ENCODE data around the gene IPPK.

IPPK gene

DNA sequence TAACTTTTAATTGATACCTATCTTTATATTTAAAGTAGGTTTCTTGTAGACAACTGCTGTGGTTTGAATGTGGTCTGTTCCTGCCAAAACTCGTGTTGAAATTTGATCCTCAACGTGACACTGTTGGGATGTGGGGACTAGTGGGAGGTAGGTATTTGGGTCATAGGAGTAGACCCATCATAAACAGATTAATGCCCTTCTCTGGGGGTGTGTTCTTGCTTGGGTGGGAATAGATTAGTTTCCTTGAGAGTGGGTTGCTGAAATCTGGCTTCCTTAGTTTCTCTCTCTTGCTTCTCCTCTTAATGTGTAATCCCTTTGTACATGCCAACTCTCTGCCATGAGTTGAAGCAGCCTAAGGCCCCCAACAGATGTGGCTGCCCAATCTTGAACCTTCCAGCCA lies 34.6 kb upstream of the IPPK start:
- Histone ChIP-seq H3K79me2 (no peaks in the 10 kb centered on the region), H3K4me1 (no peaks in the 10 kb centered on the region), H3K4me3 (ENCODE audit: low read depth, low read length) (no peak overlapping the region), H2AFZ (no peak overlapping the region), H3K4me2 (ENCODE audit: low read length) (no peak overlapping the region), H3K9ac (no peak overlapping the region), H3K27me3 (ENCODE audit: control insufficient read depth, insufficient read depth, low read length) (no peaks in the 10 kb centered on the region), H3K9me3 (ENCODE audit: control insufficient read depth, low read length) (no peaks in the 10 kb centered on the region), H3K27ac (no peak overlapping the region), H3K36me3 (ENCODE audit: control insufficient read depth, insufficient read depth, low read length) (no peaks in the 10 kb centered on the region)
- TF ChIP-seq, protein P1, sequence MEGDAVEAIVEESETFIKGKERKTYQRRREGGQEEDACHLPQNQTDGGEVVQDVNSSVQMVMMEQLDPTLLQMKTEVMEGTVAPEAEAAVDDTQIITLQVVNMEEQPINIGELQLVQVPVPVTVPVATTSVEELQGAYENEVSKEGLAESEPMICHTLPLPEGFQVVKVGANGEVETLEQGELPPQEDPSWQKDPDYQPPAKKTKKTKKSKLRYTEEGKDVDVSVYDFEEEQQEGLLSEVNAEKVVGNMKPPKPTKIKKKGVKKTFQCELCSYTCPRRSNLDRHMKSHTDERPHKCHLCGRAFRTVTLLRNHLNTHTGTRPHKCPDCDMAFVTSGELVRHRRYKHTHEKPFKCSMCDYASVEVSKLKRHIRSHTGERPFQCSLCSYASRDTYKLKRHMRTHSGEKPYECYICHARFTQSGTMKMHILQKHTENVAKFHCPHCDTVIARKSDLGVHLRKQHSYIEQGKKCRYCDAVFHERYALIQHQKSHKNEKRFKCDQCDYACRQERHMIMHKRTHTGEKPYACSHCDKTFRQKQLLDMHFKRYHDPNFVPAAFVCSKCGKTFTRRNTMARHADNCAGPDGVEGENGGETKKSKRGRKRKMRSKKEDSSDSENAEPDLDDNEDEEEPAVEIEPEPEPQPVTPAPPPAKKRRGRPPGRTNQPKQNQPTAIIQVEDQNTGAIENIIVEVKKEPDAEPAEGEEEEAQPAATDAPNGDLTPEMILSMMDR (IDR thresholded peaks at IDR 0.05): no peak

DNA sequence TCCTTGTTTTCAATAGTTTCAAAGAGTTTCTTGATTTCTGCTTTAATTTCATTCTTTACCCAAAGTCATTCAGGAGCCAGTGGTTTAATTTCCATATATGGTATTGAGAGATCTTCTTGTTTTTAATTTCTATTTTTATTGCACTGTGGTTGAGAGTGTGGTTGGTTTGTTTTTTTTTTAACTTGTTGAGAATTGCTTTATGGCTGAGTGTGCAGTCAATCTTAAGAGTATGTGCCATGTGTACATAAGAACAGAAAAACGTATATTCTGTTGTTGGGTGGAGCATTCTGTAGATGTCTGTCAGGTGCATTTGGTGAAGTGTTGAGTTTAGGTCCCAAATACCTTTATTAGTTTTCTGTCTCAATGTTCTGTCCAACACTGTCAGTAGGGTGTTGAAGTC lies 26.7 kb upstream of the IPPK start:
- Histone ChIP-seq H3K4me3 (ENCODE audit: low read depth, low read length) (no peak overlapping the region), H3K4me1 (no peaks in the 10 kb centered on the region), H3K79me2 (no peaks in the 10 kb centered on the region), H3K36me3 (ENCODE audit: control insufficient read depth, insufficient read depth, low read length) (no peaks in the 10 kb centered on the region), H2AFZ (no peak overlapping the region), H3K27ac (no peak overlapping the region), H3K27me3 (ENCODE audit: control insufficient read depth, insufficient read depth, low read length) (no peaks in the 10 kb centered on the region), H3K4me2 (ENCODE audit: low read length) (no peak overlapping the region), H3K9ac (no peak overlapping the region), H3K9me3 (ENCODE audit: control insufficient read depth, low read length) (no peaks in the 10 kb centered on the region)
- TF ChIP-seq, protein P1 (IDR thresholded peaks at IDR 0.05): no peak

DNA sequence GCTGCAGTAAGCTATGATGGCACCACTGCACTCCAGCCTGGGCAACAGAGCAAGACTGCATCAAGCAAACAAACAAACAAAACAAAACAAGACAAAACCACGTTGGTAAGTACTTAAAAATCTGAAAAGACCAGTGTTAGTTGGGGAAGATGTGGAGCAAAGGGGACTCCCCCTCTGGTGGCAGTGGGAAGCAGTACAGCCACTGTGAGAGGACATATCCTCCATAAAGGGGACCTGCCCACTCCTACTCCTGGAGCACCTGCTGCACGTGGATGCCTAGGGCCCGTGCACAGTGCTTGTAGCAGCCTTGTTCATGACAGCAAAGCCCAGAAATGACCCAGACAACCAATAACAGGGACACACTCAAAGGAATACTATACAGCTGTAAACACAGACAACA lies 17.0 kb upstream of the IPPK start:
- Histone ChIP-seq H3K9ac (no peak overlapping the region), H3K9me3 (ENCODE audit: control insufficient read depth, low read length) (no peaks in the 10 kb centered on the region), H2AFZ (no peak overlapping the region), H3K36me3 (ENCODE audit: control insufficient read depth, insufficient read depth, low read length) (no peaks in the 10 kb centered on the region), H3K27ac (no peak overlapping the region), H3K27me3 (ENCODE audit: control insufficient read depth, insufficient read depth, low read length) (no peaks in the 10 kb centered on the region), H3K79me2 (no peaks in the 10 kb centered on the region), H3K4me3 (ENCODE audit: low read depth, low read length) (no peak overlapping the region), H3K4me2 (ENCODE audit: low read length) (no peak overlapping the region), H3K4me1 (no peaks in the 10 kb centered on the region)
- TF ChIP-seq, protein P1 (IDR thresholded peaks at IDR 0.05): no peak

DNA sequence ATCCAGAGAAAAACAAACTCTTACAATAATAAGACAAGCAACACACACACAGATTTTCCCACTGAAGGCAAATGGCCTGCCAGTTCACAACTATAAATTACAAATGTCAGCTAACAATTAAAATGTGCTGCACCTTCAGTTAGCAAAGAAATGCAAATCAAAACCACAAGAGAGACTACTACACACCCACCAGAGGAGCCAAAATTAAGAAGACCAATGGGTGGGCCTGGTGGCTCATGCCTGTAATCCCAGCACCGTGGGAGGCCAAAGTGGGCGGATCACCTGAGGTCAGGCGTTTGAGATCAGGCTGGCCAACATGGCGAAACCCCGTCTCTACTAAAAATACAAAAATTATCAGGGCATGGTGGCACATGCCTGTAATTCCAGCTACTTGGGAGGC lies 15.1 kb upstream of the IPPK start:
- no peak overlapping the region for H2AFZ ChIP-seq
- no peak overlapping the region for H3K9ac ChIP-seq
- H3K36me3 ChIP-seq (ENCODE audit: control insufficient read depth, insufficient read depth, low read length): no peaks in the 10 kb centered on the region
- TF ChIP-seq, protein P1 (IDR thresholded peaks at IDR 0.05): no peak
- no peaks in the 10 kb centered on the region for H3K27me3 ChIP-seq (ENCODE audit: control insufficient read depth, insufficient read depth, low read length)
- H3K4me1 ChIP-seq: no peaks in the 10 kb centered on the region
- H3K4me2 ChIP-seq (ENCODE audit: low read length): no peak overlapping the region
- H3K27ac ChIP-seq: no peak overlapping the region
- H3K9me3 ChIP-seq (ENCODE audit: control insufficient read depth, low read length): no peaks in the 10 kb centered on the region
- no peaks in the 10 kb centered on the region for H3K79me2 ChIP-seq
- H3K4me3 ChIP-seq (ENCODE audit: low read depth, low read length): no peak overlapping the region

DNA sequence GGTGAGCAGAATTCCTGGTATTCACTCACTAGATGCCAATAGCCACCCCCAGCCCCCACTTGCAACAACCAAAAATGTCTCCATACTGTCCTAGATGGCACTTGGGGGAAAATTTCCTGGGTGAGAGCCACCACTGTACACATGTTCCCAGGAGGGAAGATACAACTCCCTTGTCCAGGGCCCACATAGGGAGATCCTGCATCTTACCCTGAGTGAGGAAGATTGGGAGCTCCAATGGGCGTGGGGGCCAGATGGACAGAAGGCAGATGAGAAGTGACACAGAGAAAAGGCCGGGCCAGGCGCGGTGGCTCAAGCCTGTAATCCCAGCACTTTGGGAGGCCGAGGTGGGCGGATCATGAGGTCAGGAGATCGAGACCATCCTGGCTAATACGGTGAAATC lies 12.3 kb upstream of the IPPK start:
- no peak overlapping the region for H3K4me3 ChIP-seq (ENCODE audit: low read depth, low read length)
- TF ChIP-seq, protein P1 (IDR thresholded peaks at IDR 0.05): no peak
- no peak overlapping the region for H2AFZ ChIP-seq

More for the DNA sequence above, 12.3 kb upstream of the IPPK start:
- Histone ChIP-seq H3K27me3 (ENCODE audit: control insufficient read depth, insufficient read depth, low read length) (no peaks in the 10 kb centered on the region), H3K4me1 (no peaks in the 10 kb centered on the region), H3K4me2 (ENCODE audit: low read length) (no peak overlapping the region), H3K9ac (no peak overlapping the region), H3K79me2 (no peaks in the 10 kb centered on the region), H3K27ac (no peak overlapping the region), H3K36me3 (ENCODE audit: control insufficient read depth, insufficient read depth, low read length) (no peaks in the 10 kb centered on the region), H3K9me3 (ENCODE audit: control insufficient read depth, low read length) (no peaks in the 10 kb centered on the region)
